ENCODE data around the gene MCHR1. TPM values are rescaled to one million over a fixed set of nuclear protein-coding genes. Genes with fewer than 3 reads are reported as not detected.
A peak's percentile ranks its signal among the peaks of the same experiment; 100 is the strongest.
"Not testable (repeated sequence)": the region's sequence is repeated elsewhere in the genome, so short reads cannot be mapped to it uniquely, and the experiment has no call there.

MCHR1 gene
- total RNA-seq, 1 experiment from 2014 or later, result not detected

DNA sequence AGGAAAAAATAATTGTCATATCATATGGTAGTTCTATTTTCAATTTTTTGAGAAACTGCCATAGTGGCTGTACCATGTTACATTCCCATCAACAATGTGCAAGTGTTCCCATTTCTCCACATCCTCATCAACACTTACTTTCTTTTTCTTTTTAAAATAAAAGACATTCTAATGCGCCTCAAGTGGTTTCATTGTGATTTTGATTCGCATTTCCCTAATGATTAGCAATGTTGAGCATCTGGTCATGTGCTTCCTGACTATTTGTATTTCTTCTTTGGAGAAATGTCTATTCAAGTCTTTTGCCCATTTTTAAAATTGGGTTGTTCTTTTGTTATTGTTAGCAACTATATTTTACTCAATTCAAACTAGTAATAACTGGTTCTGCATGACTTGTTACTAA, 8.4 kb downstream of the MCHR1 start:
- DNase-seq (ENCODE audit: low spot score), result no peak

DNA sequence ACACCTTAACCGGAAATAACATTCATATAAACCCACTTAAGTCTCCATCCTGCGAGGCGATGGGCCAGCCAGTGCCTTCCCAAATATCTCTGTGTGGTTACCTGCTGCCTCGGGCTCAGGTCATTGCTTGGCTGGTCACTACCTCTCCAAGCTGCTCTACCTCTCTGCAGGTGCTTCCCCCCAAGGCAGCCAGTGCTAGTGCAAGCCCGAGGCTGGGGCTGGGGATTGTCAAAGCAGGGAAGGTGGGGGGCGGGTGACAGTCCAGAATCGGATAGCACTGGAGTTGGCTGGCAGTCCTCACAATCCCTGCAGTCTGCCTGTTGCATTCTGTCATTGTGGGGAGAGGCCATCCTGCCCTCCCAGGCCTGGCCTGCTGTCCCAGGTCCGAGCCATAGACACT, 11.1 kb downstream of the MCHR1 start:
- no peak for DNase-seq (ENCODE audit: low spot score)

DNA sequence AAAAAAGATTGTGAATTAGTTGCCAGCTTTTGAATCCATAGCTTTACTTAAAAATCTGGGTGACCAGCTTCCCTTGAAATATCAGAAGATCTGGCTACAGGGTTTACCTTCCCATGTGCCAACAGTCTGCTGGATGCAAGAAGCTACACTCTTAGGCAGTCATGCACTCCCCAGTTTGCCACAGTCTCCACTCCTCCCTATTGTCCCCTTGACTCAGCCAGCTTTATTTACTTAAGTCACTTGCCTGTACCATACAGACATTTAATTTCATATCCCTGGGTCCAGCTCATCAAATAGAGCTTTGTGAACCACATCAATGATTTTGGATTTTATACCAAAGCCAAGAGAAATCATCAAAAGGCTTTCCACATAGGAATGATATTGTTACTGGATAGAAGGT, 12.2 kb downstream of the MCHR1 start:
- DNase-seq (ENCODE audit: low spot score), result no peak

DNA sequence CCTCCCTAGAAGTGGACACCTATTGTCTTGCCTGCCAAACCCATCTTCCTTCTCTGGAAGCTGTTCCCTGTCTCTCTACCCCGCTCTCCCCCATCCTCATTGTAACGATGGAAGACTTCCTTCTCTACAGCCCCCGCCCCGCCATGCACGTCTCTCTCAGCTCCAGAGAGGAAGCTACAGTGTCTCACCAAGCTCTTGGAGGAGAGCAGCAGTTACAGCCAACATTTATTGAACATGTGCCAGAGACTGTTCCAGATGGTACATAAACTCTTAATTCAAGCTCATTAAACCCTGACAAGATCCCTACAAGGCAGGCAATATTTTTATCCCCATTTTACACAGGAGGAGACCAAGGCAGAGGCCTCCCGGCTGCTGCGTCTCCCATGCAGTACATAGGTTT, 15.1 kb downstream of the MCHR1 start:
- no peak for DNase-seq (ENCODE audit: low spot score)

DNA sequence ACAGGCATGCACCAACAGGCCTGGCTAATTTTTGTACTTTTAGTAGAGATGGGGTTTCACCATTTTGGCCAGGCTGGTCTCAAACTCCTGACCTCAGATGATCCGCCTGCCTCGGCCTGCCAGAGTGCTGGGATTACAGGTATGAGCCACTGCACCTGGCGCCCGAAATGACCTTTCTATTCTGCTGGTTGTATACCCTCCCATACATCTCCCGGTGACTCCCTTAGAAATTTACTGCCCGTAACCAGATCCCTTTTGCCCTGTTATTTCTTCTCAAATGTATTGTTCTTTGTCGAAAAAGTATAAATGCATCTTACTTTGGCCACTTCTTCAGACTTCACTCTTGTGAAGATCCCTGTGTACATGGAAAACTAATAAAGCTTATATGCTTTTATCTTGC, 22.0 kb downstream of the MCHR1 start:
- DNase-seq (ENCODE audit: low spot score), result no peak

DNA sequence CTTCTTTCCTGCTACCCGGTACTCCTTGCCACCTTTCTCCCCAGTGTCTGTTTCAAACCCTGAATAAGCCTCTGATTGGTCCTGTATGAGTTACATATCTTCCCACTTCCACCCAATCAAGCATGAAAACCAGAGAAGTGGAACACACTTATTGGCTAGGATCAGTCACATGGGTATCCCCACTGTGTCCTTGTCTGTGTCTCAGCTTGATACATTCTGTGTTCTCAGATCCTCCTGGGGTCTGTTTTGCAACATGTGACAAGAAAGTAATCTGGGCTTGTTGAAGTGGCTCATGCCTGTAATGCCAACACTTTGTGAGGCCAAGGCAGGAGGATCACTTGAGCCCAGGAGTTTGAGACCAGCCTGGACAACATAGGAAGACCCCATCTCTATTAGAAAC, 23.9 kb downstream of the MCHR1 start:
- no peak for DNase-seq (ENCODE audit: low spot score)

DNA sequence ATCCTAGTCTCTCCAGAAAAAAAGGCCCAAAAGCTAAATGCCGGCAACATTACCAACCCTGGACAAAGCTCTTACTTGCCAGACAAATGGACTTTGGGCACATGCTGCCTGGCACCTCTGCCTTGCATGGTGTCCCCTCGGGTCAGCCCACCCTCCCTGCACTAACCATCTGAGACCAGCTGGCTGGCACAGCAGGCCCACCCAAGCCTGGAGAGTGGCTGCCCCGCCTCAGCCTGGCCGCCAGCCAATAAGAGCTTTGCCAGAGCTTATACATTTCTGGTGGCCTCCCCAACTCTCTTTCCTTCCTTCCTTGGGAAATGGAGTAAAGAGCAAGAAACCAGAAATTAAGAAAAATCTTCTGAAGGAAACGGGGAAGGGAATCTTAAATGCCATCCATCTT, 24.5 kb downstream of the MCHR1 start:
- DNase-seq (ENCODE audit: low spot score), result no peak

DNA sequence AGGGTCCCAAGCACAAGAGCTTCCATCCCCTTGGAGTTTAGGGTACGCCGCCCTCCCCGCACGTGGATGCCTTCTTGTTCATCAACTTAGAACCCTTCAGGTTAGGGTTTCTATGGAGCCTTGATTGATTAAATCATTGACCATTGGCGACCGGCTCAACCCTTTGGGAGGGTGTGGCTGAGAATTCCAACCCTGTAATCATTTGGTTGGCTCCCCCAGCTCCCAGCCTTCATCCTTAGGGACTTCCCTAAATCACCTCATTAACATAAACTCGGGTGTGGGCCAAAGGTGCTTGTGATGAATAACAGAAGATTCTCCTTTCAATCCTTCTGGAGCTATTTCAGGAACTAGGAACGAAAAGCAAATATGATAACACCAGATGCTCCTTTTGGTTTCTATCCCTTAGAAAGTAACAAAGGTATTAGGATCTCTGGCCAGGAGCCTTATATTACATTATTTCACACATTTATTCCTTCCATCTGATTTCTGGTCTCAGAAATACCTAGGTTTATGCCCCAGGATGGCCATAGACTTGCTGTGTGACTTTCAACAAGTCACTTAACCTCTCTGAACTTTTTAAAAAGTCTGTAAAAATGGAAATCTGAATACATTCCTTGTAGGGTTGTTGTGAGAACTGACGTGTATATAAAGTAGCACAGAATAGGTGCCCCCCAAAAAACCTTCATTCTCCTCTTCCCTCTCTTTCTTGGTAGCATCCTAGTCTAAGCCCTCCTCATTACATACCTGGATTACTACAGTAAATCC, 26.8 kb downstream of the MCHR1 start:
- DNase-seq (ENCODE audit: low spot score), result no peak

DNA sequence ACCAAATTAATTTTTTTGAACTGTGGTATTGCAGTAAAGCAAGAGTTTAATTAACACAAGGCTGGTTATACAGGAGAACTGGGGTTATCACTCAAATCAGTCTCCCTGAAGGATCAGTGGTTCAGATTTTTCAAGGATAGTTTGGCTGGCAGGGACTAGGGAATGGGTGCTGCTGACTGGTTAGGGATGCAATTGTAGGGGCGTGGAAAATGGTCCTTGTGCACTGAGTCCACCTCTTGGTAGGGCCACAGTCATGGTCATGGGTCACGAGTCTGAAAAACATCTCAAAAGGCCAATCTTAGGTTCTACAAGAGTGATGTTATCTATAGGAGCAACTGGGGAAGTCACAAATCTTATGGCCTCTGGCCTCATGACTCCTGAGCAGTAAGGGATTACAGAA, 27.9 kb downstream of the MCHR1 start:
- no peak for DNase-seq (ENCODE audit: low spot score)

DNA sequence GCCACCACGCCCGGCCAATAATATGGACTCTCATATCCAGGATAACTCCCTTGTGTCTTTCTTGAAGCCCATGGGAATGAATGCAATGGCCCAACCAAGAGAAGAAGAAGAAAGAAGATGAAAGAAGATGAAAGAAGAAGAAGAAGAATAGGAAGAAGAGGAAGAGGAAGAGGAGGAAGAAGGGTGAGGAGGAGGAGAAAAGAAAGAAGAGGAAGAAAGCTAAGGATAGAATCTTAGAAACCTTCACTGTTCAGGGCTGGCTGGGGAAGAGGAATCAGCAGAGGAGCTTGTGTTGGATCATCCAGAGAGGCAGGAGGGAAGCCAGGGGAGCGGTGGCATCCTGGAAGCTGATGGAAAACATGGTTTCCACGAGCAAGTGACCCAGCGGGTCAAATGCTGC, 28.9 kb downstream of the MCHR1 start:
- DNase-seq (ENCODE audit: low spot score), result no peak

DNA sequence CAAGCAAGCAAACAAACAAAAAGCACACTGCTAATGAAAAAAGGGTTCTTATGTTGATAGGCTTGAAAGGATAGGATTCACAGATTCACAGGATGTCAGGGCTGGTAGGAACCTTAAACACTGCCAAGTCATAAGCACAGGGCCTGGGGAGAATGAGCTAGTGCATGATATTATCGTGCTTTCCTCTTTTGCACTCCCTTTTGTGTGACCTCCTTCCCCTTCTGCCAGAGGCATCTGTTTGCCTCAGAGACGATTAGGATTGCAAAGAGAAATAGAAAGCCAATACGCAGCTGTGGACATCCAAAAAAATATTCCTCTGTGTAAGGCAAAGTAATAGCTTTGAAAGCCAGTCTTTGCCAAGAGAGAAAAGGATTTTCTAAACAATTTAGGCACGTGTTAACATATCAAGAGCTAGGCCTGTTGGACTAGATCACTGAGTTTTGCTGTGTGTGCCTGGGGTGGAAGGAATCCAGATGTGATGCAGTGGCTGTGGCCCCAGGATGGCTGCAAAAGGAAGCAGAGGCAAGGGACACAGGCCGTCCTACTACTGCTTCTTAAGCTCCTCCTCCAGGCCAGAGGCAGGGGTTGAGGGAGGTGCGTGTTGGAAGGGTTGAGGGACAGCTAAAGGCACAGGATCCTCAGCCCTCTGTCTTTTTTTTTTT, 30.6 kb downstream of the MCHR1 start:
- DNase-seq (ENCODE audit: low spot score), result no peak

DNA sequence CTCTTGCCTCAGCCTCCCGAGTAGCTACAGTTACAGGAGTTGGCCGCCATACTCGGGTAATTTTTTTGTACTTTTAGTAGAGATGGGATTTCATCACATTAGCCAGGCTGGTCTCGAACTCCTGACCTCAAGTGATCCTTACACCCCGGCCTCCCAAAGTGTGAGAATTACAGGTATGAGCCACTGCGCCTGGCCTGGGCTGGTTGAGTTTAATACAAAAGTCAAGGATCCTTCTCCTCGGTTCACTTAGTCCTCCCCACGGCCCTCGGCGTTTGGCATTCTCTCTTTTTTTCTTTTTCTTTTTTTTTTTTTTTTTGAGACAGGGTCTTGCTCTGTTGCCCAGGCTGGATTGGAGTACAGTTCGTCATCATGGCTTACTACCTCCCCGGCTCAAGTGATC, 33.0 kb downstream of the MCHR1 start:
- no peak for DNase-seq (ENCODE audit: low spot score)

DNA sequence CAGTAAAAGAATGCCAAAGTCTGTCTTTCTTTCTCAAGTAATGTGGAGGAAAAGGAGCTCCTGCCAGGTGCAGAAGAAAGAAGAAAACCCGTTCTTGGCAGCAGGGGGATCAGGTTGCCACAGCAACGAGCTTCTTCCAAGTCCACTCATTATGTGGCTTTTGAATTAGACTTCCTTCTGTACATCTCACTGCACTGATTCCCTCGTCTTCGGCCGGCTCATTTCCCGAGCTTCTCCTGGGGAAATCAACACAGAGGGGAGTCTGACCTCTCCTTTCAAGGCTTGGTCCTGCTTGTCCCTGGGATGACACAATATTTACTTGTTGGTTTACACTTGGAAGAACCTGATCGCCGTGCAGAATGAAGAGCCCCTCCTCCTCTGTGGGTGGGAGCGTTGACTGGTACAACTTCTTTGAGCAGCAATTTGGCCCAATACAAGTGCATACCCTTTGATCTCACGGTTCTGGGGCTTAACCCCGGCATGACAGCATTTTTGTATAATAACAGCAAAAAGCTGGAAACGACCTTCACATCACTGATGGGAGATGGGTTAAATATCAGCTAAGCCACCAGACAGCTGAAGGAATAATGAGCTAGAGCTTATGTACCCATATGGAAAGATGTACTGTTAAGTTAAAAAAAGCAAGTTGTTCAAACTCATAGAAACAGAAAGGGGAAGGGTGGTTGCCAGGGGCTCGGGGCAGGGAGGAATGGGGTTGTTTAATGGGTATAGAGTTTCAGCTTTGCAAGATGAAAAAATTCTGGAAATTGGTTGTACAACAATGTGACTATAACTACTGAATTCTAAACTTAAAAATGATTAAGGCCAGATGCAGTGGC, 35.4 kb downstream of the MCHR1 start:
- DNase-seq (ENCODE audit: low spot score), result peak; percentile 14

DNA sequence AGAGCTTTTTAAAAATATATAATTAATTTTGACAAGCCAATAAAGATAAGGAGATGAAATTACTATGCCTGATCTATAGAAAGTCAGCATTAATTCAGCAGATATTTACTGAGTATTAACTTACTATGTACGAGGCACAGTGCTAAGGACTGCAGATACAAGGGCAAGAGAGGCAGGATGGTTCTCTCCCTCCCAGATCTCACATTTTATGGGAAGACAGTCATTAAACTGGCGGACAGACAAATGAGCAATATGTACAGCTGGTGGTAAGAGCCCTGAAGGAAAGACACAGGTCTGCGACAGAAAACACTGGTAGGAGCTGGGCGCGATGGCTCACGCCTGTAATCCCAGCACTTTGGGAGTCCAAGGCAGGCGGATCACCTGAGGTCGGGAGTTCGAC, 36.8 kb downstream of the MCHR1 start:
- DNase-seq (ENCODE audit: low spot score), result no peak

DNA sequence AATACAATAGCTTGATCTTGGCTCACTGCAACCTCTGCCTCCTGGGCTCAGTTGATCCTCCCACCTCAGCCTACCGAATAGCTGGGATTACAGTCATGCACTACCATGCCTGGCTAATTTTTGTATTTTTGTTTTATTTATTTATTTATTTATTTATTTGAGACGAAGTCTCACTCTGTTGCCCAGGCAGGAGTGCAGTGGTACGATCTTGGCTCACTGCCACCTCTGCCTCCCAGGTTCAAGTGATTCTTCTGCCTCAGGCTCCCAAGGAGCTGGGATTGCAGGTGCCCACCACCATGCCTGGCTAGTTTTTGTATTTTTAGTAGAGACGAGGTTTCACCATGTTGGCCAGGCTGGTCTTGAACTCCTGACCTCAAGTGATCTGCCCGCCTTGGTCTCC, 38.4 kb downstream of the MCHR1 start:
- not testable (repeated sequence) for DNase-seq (ENCODE audit: low spot score)

DNA sequence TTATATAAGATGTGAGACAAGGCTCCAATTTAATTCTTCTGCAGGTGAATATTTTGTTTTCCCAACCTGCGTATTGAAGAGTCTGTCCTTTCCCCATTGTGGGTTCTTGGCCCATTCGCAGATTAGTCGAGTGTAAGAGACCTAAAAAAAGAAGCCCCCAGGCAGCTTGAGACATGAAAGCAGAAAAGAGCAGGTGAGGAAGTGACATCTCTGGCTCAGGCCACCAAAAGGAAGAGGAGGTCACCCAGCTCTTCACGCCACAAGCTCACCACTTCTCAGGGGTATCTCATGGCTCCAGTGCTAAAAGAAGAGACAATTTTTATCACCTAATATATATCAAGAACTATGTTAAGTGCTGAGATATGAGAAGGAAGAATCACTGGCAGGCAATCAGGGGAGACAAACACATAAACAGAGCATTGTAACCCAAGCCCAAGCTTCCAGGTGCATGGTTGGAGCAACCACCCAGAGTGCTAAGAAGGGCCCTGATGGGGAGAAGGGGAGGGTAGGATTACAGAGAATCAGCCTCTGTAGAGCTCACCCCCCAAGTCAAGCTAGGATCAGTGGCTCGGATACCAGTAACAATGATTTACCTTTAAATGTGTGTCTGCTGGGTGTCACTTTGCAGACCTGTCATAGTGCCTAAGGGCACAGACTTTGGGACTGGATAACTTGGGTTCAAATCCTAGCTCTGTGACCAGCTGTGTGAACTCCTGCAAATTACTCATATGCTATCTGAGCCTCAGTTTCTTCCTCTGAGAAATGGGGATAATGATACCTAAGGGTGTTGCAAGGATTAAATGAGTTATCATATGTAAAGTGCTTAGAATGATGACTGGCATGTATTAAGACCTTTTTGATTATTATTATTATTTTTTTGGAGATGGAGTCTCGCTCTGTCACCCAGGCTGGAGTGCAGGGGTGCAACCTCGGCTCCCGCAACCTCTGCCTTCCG, 39.2 kb downstream of the MCHR1 start:
- DNase-seq (ENCODE audit: low spot score), result no peak

DNA sequence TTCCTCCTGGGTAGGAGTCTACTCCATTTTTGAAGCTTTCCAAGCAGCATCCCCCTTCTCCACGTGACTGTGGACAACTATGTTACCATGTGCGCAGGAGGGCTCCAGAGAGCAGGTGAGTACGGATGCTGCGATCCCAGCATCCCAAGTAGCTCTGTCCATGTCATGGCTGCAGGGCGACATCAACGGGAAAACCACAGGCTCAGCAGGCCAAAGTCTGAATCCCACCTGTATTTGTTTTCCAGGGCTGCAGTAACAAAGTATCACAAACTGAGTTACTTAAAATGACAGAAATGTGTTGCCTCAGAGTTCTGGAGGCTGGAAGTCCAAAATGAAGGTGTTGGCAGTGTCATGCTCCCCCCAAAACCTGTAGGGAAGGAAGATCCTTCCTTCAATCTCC, 40.3 kb downstream of the MCHR1 start:
- no peak for DNase-seq (ENCODE audit: low spot score)

DNA sequence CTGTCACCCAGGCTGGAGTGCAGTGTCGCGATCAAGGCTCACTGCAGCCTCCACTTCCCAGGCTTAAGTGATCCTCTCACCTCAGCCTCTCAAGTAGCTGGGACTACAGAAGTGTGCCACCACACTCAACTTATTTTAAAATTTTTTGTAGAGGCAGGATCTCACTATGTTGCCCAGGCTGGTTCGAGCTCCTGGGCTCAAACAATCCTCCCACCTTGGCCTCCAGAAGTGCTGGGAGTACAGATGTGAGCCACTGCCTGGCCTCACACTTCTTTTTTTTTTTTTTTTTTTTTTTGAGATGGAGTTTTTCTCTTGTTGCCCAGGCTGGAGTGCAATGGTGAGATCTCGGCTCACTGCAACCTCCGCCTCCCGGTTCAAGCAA, 40.9 kb downstream of the MCHR1 start:
- DNase-seq (ENCODE audit: low spot score), result not testable (repeated sequence)

DNA sequence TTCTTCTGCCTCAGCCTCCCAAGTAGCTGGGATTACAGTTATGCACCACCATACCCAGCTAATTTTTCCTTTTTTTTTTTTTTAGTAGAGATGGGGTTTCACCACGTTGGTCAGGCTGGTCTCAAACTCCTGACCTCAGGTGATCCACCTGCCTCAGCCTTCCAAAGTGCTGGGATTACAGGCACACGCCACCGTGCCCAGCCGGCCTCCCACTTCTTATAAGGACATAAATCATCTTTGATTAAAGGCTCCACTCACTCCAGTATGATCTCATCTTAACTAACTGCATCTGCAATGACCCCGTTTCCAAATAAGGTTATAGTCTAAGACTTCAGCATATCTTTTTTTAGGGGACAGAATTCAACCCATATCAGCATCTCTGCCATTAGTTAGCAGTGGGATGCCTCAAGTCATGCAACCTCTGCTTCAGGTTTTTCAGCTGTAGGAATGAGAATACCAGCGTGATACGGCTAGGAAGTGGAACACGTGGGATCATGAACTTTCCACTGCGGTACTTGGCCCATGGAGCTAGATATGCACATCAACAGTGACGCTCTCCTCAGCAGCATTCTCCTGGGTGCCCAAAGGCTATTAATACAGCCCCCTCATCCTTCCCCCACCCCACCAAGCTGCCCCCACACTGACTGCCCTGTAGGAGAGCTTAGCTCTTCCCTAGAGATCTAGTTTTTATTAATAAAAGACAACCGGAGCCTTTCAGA, 41.4 kb downstream of the MCHR1 start:
- no peak for DNase-seq (ENCODE audit: low spot score)

DNA sequence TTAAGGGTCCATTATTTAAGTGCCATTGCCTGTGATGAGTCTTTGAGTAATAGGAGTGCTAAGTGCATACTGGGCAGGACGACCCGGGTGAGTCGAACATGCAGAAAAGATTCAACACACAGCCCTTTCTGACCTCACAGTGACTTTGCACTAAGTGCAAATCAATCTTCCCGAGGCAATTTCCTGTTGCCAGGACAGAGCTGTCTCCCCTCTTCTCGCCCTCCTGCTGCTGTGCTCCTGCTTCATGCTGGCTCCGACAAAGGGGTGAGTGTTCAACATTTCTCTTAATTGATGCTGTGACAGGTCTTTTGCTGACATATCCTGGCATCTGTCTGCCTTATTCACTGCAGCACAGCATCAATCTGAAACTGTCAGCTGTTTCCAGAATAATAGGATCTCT, 42.0 kb downstream of the MCHR1 start:
- no peak for DNase-seq (ENCODE audit: low spot score)

Data from HT-29 (cell line).